Loucy (cell line): ENCODE measurements around the gene TIPIN.

Source experiments
- CTCF ChIP-seq: fragments of 200-600 bp; sonication (generic); conservative IDR thresholded peaks from 2 replicates; pipeline ENCODE4 v1.5.1; 2014; ENCODE audit warnings: mild to moderate bottlenecking, antibody characterized with exemption, low read length
- EZH2phosphoT487 ChIP-seq: fragments of 200-600 bp; IDR thresholded peaks from 2 replicates; pipeline ENCODE4 v1.6.1; 2018; ENCODE audit warnings: antibody characterized with exemption, mild to moderate bottlenecking, moderate library complexity, borderline replicate concordance

GRCh38 chr15:66402761-66403284, 46.3 kb upstream of the TIPIN start:
- TF ChIP-seq CTCF (no peak), EZH2phosphoT487 (no peak)
